ENCODE results near the gene DIP2C.
"Not testable (repeated sequence)": the region's sequence is repeated elsewhere in the genome, so short reads cannot be mapped to it uniquely, and the experiment has no call there.

Gene DIP2C

GRCh38 chr10:659688-660141 is 29.8 kb downstream of the DIP2C start:
- no peak for DNase-seq

GRCh38 chr10:657816-658350 is 31.6 kb downstream of the DIP2C start:
- not testable (repeated sequence) for DNase-seq

GRCh38 chr10:656883-657282 is 32.6 kb downstream of the DIP2C start:
- no peak for DNase-seq

- no peak for DNase-seq
Observed at GRCh38 chr10:655184-655583, 34.3 kb downstream of the DIP2C start.

- DNase-seq, result no peak
Observed at GRCh38 chr10:654647-654996, 34.8 kb downstream of the DIP2C start.

- DNase-seq, result no peak
Observed at GRCh38 chr10:653991-654646, 35.3 kb downstream of the DIP2C start.

GRCh38 chr10:652832-653459 is 36.5 kb downstream of the DIP2C start:
- not testable (repeated sequence) for DNase-seq

GRCh38 chr10:652233-652632 is 37.2 kb downstream of the DIP2C start:
- no peak for DNase-seq

- DNase-seq, result no peak
Observed at GRCh38 chr10:651692-652091, 37.8 kb downstream of the DIP2C start.

- DNase-seq, result no peak
Observed at GRCh38 chr10:650886-651615, 38.4 kb downstream of the DIP2C start.

- no peak for DNase-seq
Observed at GRCh38 chr10:650441-650851, 39.0 kb downstream of the DIP2C start.

- DNase-seq, result no peak
Observed at GRCh38 chr10:649798-650440, 39.5 kb downstream of the DIP2C start.

- DNase-seq, result no peak
Observed at GRCh38 chr10:649445-649797, 40.0 kb downstream of the DIP2C start.

- not testable (repeated sequence) for DNase-seq
Observed at GRCh38 chr10:647019-647418, 42.4 kb downstream of the DIP2C start.

- no peak for DNase-seq
Observed at GRCh38 chr10:646118-646524, 43.3 kb downstream of the DIP2C start.

- DNase-seq, result no peak
Observed at GRCh38 chr10:644943-645334, 44.5 kb downstream of the DIP2C start.

- no peak for DNase-seq
Observed at GRCh38 chr10:644076-644942, 45.2 kb downstream of the DIP2C start.

GRCh38 chr10:642186-642890 is 47.1 kb downstream of the DIP2C start:
- no peak for DNase-seq

- no peak for DNase-seq
Observed at GRCh38 chr10:641149-642010, 48.1 kb downstream of the DIP2C start.

- DNase-seq, result no peak
Observed at GRCh38 chr10:640673-641045, 48.8 kb downstream of the DIP2C start.

Measured in NCI-H2107 (cell line).